HL-60 (cell line): ENCODE results near the gene ALOX12B.

Experiments
- DNase-seq, 2 experiments: peaks; one replicate each; pipeline ENCODE4 v3.0.0-alpha.2; 2010 to 2020; ENCODE audit warnings: low read depth in 1 of 2, low spot score in 1 of 2
- H3K27ac ChIP-seq: fragments of 250-450 bp; sonication (Bioruptor Pico); replicated peaks from 2 replicates; pipeline ENCODE4 v1.5.1; 2020; ENCODE audit warnings: mild to moderate bottlenecking, moderate library complexity
- H3K27me3 ChIP-seq: fragments of 250-450 bp; sonication (Bioruptor Pico); 2 replicates; pipeline ENCODE4 v1.5.1; 2021; ENCODE audit warnings: mild to moderate bottlenecking, moderate library complexity; ENCODE audit not compliant: insufficient read depth, poor library complexity, severe bottlenecking
- H3K4me3 ChIP-seq: replicated peaks from 2 replicates; pipeline ENCODE4 v1.5.1; 2011; ENCODE audit warnings: mild to moderate bottlenecking, control low read depth, low read length; ENCODE audit not compliant: insufficient read depth
- GABPA ChIP-seq: IDR thresholded peaks from 2 replicates; pipeline ENCODE4 v1.6.1; 2012; ENCODE audit warnings: low read depth
- POLR2AphosphoS5 ChIP-seq: IDR thresholded peaks from 2 replicates; pipeline ENCODE4 v1.6.1; 2012; ENCODE audit warnings: low read depth
- SPI1 ChIP-seq: IDR thresholded peaks from 2 replicates; pipeline ENCODE4 v1.6.1; 2012; ENCODE audit warnings: low read depth, mild to moderate bottlenecking, borderline replicate concordance
- TF ChIP-seq, protein P1 (sequence below): IDR thresholded peaks from one replicate; pipeline ENCODE4 v1.5.1; 2011; ENCODE audit warnings: low read length, control low read depth, inconsistent platforms; ENCODE audit not compliant: insufficient read depth
- TF ChIP-seq, protein P2 (sequence below): IDR thresholded peaks from 2 replicates; pipeline ENCODE4 v1.6.1; 2012; ENCODE audit warnings: low read depth; ENCODE audit not compliant: insufficient replicate concordance

Gene ALOX12B

DNA sequence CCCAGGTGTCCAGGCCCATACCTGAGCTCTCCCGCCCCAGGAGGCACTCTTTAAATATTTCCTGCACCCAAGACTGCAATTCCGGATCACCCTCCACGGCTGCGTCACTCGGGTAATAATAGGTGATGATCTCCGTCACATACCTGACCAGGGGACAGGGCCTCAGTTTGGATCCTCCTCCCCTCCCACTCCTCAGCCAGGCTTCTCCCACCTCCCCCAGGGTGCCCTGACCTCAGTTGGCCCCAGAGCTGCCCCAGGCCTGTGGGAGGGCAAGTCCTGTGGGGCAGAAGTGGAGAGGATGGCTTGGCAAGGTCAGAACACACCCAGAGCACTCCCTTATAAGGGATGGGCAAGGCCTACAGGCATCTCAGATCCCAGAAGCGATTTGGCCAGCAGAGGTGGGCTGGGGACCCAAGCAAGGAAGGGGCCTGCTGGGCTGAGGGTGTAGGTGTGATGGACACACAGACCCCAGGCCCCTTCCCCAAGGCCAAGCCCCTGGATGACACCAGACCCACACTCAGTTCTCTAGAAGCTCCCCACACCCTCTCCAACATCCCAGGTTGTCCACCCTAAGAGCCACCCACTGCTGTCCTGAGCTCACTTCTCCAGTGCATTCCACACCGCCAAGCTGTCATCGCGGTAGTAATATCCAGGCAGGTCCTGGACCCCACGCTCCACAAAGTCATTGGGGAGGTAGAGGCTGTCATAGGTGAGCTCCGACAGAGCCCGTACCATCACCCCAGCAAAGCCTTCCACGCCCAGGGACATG, 11.8 kb downstream of the ALOX12B start:
- no peak for DNase-seq
- Histone ChIP-seq H3K4me3 (no peak overlapping the region), H3K27me3 (no peaks in the 10 kb centered on the region), H3K27ac (no peak overlapping the region)
- no peak for TF ChIP-seq POLR2AphosphoS5

DNA sequence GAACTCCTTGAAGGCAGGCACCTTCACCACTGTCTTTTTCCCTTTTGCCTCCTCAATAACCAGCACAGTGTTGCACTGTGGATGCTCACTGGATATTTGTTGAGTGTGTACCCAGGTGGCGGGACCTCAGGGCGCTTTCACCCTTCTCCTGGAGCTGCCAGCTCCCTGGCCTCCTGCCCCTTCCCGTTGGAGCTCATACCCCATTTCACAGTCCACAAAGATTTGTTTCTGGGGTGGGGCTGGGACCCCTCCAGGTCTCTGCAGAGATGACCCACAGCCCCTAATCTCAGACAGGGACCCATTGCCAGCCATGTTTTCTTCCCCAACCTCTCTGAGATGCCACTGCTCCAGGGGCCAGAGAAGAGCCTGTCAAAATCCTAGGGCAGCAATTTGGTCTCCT, 12.4 kb downstream of the ALOX12B start:
- H3K27me3 ChIP-seq, result no peaks in the 10 kb centered on the region
- TF ChIP-seq GABPA, result no peak
- TF ChIP-seq, protein P1, sequence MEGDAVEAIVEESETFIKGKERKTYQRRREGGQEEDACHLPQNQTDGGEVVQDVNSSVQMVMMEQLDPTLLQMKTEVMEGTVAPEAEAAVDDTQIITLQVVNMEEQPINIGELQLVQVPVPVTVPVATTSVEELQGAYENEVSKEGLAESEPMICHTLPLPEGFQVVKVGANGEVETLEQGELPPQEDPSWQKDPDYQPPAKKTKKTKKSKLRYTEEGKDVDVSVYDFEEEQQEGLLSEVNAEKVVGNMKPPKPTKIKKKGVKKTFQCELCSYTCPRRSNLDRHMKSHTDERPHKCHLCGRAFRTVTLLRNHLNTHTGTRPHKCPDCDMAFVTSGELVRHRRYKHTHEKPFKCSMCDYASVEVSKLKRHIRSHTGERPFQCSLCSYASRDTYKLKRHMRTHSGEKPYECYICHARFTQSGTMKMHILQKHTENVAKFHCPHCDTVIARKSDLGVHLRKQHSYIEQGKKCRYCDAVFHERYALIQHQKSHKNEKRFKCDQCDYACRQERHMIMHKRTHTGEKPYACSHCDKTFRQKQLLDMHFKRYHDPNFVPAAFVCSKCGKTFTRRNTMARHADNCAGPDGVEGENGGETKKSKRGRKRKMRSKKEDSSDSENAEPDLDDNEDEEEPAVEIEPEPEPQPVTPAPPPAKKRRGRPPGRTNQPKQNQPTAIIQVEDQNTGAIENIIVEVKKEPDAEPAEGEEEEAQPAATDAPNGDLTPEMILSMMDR, result no peak
- TF ChIP-seq, protein P2, sequence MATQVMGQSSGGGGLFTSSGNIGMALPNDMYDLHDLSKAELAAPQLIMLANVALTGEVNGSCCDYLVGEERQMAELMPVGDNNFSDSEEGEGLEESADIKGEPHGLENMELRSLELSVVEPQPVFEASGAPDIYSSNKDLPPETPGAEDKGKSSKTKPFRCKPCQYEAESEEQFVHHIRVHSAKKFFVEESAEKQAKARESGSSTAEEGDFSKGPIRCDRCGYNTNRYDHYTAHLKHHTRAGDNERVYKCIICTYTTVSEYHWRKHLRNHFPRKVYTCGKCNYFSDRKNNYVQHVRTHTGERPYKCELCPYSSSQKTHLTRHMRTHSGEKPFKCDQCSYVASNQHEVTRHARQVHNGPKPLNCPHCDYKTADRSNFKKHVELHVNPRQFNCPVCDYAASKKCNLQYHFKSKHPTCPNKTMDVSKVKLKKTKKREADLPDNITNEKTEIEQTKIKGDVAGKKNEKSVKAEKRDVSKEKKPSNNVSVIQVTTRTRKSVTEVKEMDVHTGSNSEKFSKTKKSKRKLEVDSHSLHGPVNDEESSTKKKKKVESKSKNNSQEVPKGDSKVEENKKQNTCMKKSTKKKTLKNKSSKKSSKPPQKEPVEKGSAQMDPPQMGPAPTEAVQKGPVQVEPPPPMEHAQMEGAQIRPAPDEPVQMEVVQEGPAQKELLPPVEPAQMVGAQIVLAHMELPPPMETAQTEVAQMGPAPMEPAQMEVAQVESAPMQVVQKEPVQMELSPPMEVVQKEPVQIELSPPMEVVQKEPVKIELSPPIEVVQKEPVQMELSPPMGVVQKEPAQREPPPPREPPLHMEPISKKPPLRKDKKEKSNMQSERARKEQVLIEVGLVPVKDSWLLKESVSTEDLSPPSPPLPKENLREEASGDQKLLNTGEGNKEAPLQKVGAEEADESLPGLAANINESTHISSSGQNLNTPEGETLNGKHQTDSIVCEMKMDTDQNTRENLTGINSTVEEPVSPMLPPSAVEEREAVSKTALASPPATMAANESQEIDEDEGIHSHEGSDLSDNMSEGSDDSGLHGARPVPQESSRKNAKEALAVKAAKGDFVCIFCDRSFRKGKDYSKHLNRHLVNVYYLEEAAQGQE, result no peak
- TF ChIP-seq SPI1, result no peak
- TF ChIP-seq POLR2AphosphoS5, result no peak
- DNase-seq, result no peak
- H3K4me3 ChIP-seq, result no peak overlapping the region
- no peak overlapping the region for H3K27ac ChIP-seq

DNA sequence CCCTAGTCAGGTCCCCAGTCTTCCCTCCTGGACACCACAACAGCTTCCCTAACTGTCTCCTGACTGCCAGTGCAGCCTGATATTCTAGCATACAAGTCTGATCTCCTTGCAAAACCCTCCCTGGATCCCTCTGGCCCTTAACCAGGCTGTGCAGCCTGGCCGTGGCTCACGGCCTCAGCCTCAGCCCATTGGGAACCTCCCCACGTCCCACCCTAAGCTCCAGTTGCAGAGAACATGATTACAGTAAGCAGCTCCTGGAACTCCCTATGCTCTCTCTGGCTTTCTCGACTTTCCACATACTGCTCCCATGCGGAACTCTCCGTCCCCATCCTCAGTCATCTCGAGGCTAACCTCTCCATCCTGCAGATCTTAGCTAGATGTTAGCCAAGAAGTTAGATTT, 13.0 kb downstream of the ALOX12B start:
- TF ChIP-seq, protein P1, result no peak
- TF ChIP-seq SPI1 (no peak), GABPA (no peak), POLR2AphosphoS5 (no peak)
- TF ChIP-seq, protein P2, result no peak
- DNase-seq, result no peak
- no peak overlapping the region for H3K4me3 ChIP-seq
- H3K27me3 ChIP-seq, result no peaks in the 10 kb centered on the region
- H3K27ac ChIP-seq, result no peak overlapping the region

DNA sequence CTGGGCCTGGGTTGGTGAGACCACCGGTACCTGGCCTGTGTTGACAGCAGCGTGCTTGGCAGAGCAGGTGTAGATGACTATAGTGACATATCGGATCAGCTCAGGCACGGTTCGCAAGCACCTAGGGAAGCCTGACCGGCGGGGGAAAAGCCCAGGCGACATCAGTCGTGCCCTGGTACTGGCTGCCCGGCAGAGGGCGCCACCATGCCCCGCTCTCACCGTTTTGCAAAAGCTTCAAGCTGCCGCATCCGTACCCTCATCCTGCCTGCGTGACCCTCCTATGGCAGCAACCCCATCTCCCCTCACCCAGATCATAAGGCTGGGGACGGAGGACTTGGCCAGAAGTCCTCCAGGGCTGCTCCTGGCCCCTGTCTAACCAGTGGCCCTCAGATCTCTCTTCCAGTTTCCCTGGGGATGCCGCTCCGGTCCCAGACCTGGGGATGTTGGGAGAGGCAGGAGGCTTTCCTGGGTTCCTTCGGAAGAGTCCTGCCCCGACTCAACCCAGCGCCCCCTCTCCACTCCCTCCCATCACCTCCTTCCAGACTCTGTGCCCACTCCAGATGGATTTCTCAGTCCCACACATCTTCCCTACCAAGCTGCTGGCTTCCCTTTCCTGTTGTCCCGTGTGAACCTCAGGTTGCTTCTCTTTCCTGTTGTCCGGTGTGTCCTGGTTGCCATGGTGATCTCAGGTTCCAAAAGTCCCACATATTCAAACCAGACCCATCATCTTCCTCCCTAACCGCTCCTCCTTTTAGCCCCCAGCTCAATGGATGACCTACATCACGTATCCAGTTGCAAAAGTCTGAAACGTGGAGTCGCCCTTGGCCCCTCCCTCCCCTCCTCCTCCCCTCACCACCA, 13.7 kb downstream of the ALOX12B start:
- H3K4me3 ChIP-seq, result no peak overlapping the region
- peak in 1 of 2 experiments; percentile 31 for DNase-seq
- TF ChIP-seq, protein P1, result peak; percentile 57
- TF ChIP-seq GABPA, result no peak
- H3K27me3 ChIP-seq, result no peaks in the 10 kb centered on the region
- H3K27ac ChIP-seq, result no peak overlapping the region
